Measurements from ENCODE around the gene SIVA1. TPM values are rescaled to one million over a fixed set of nuclear protein-coding genes. Genes with fewer than 3 reads are reported as not detected.
A peak's percentile ranks its signal among the peaks of the same experiment; 100 is the strongest.

Gene SIVA1
- total RNA-seq, 4 donors from 2014 or later = 189 to 397 (median 203) TPM

- in situ Hi-C loops (cut with MboI; ENCODE audit: low pct_ligation_motif_present in 1 of 4, low pct_unique_long_range_greater_than_20kb in 1 of 4, low sequenced_read_pairs in 3 of 4) (no loop called here), intact Hi-C loops (cut with DNase I; ENCODE audit: low total_unique reads) (no loop called here)
- TF ChIP-seq POLR2AphosphoS5 (IDR thresholded peaks at IDR 0.05) = no peak
- no peak for TF ChIP-seq POLR2A (IDR thresholded peaks at IDR 0.05)
- TF ChIP-seq, protein P1, sequence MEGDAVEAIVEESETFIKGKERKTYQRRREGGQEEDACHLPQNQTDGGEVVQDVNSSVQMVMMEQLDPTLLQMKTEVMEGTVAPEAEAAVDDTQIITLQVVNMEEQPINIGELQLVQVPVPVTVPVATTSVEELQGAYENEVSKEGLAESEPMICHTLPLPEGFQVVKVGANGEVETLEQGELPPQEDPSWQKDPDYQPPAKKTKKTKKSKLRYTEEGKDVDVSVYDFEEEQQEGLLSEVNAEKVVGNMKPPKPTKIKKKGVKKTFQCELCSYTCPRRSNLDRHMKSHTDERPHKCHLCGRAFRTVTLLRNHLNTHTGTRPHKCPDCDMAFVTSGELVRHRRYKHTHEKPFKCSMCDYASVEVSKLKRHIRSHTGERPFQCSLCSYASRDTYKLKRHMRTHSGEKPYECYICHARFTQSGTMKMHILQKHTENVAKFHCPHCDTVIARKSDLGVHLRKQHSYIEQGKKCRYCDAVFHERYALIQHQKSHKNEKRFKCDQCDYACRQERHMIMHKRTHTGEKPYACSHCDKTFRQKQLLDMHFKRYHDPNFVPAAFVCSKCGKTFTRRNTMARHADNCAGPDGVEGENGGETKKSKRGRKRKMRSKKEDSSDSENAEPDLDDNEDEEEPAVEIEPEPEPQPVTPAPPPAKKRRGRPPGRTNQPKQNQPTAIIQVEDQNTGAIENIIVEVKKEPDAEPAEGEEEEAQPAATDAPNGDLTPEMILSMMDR (IDR thresholded peaks at IDR 0.05) = no peak
- no peak for TF ChIP-seq EP300 (IDR thresholded peaks at IDR 0.05; ENCODE audit: low read depth)
- H3K4me1 ChIP-seq = peaks cover 30 to 58% (median 45%) of the 10 kb centered on the region in 4 donors
- H3K4me3 ChIP-seq = peak within 1 kb of the TSS; percentile 72 to 94 (median 86)
- no peaks in the 10 kb centered on the region for H3K27me3 ChIP-seq
- DNase-seq = peak; percentile 50
- no peaks in the 10 kb centered on the region for H3K9me3 ChIP-seq
- WGBS, 2 donors (ENCODE audit: low coverage in 1 of 2) = 1% methylated on average over 39 of the region's 124 CpGs; no CpG with 5 or more reads in 1 of the 2 donors
- peak within 1 kb of the TSS; percentile 87 to 91 (median 90) for H3K27ac ChIP-seq
- H3K36me3 ChIP-seq = peaks cover 0 to 8% (median 0%) of the 10 kb centered on the region in 4 donors
These were observed 42.2 kb downstream of the SIVA1 start, which contains the start of gene AKT1 for GRCh38 chr14:104794993-104795780. Gene AKT1 (minus strand): TSS chr14:104795748. CDS start chr14:104792643, 3,105 bp downstream.

- intact Hi-C loops (cut with DNase I; ENCODE audit: low total_unique reads) (no loop called here), in situ Hi-C loops (cut with MboI; ENCODE audit: low pct_ligation_motif_present in 1 of 4, low pct_unique_long_range_greater_than_20kb in 1 of 4, low sequenced_read_pairs in 3 of 4) (no loop called here)
- WGBS, 2 donors (ENCODE audit: low coverage in 1 of 2) = 48% methylated on average over 10 of the region's 55 CpGs; no CpG with 5 or more reads in 1 of the 2 donors
- peak; percentile 68 for DNase-seq
- Histone ChIP-seq H3K36me3 (peaks cover 0 to 8% (median 0%) of the 10 kb centered on the region in 4 donors), H3K27me3 (no peaks in the 10 kb centered on the region), H3K27ac (peak overlapping the region; percentile 85 to 91 (median 88)), H3K4me1 (peaks cover 30 to 58% (median 45%) of the 10 kb centered on the region in 4 donors), H3K9me3 (no peaks in the 10 kb centered on the region), H3K4me3 (peak overlapping the region; percentile 32 to 63 (median 48))
- TF ChIP-seq POLR2A (IDR thresholded peaks at IDR 0.05) = peak; percentile 47
- TF ChIP-seq EP300 (IDR thresholded peaks at IDR 0.05; ENCODE audit: low read depth) = no peak
- TF ChIP-seq, protein P1 (IDR thresholded peaks at IDR 0.05) = no peak
- TF ChIP-seq POLR2AphosphoS5 (IDR thresholded peaks at IDR 0.05) = peak in 2 of 3 donors; percentile 36 to 50
These were observed 43.1 kb downstream of the SIVA1 start for GRCh38 chr14:104795781-104796686.

GRCh38 chr14:104796687-104797081 lies 43.7 kb downstream of the SIVA1 start:
- 89% methylated on average over 6 of the region's 6 CpGs; no CpG with 5 or more reads in 1 of the 2 donors for WGBS, 2 donors (ENCODE audit: low coverage in 1 of 2)
- H3K9me3 ChIP-seq = no peaks in the 10 kb centered on the region
- peaks cover 0 to 5% (median 0%) of the 10 kb centered on the region in 4 donors for H3K36me3 ChIP-seq
- intact Hi-C loops (cut with DNase I; ENCODE audit: low total_unique reads) = no loop called here
- TF ChIP-seq POLR2AphosphoS5 (IDR thresholded peaks at IDR 0.05) (no peak), POLR2A (IDR thresholded peaks at IDR 0.05) (no peak), EP300 (IDR thresholded peaks at IDR 0.05; ENCODE audit: low read depth) (no peak)
- TF ChIP-seq, protein P1 (IDR thresholded peaks at IDR 0.05) = no peak
- DNase-seq = no peak
- H3K4me3 ChIP-seq = no peak overlapping the region
- peak overlapping the region; percentile 40 to 91 (median 64) for H3K27ac ChIP-seq
- peaks cover 36 to 65% (median 52%) of the 10 kb centered on the region in 4 donors for H3K4me1 ChIP-seq
- in situ Hi-C loops (cut with MboI; ENCODE audit: low pct_ligation_motif_present in 1 of 4, low pct_unique_long_range_greater_than_20kb in 1 of 4, low sequenced_read_pairs in 3 of 4) = no loop called here
- H3K27me3 ChIP-seq = no peaks in the 10 kb centered on the region

Data from transverse colon (tissue), 4 donors.